Renal pelvis (tissue), 4 donors: ENCODE data around the gene HSPA4. TPM values are rescaled to one million over a fixed set of nuclear protein-coding genes. Genes with fewer than 3 reads are reported as not detected.
"Not testable (repeated sequence)": the region's sequence is repeated elsewhere in the genome, so short reads cannot be mapped to it uniquely, and the experiment has no call there.

ENCODE experiments used
- DNase-seq: peaks from one replicate; pipeline ENCODE4 v3.0.0-alpha.2; 2013
- polyA plus RNA-seq, 3 donors: library from polyadenylated mRNA; unstranded; fragments of 120-200 nt; gene quantifications; one replicate each; pipeline ENCODE4 v1.2.1, GENCODE V29; 2013; ENCODE audit not compliant: insufficient read length in 3 of 3

The HSPA4 gene
- polyA plus RNA-seq, 3 donors: 110 to 138 (median 131) TPM

DNA sequence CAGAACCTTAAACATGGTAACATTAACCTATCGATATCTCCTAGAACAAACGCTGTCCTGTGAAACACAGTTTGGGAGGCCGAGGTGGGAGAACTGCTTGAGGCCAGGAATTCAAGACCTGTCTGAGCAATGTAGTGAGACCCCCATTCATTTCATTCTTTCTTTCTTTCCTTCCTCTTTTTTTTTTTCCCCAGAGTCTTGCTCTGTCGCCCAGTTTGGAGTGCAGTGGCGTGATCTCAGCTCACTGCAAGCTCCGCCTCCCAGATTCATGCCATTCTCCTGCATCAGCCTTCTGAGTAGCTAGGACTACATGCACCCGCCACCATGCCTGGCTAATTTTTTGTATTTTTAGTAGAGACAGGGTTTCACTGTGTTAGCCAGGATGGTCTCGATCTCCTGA lies 5.3 kb upstream of the HSPA4 start:
- not testable (repeated sequence) for DNase-seq

DNA sequence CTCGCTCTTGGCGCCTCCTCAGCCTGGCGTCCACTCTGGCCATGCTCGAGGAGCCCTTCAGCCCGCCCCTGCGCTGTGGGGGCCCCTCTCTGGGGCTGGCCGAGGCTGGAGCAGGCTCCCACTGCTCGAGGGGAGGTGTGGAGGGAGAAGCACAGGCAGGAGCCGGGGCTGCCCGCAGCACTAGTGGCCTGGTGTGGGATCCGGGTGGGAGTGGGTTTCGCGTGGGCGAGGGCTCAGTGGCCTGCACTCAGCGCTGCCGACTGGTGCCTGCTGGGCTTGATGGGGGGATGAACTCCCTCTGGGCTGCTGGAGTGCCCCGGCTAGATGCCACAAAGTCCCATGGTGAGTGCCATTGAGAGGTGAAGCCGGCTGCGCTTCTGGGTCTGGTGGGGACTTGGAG lies 4.4 kb upstream of the HSPA4 start:
- DNase-seq: no peak

DNA sequence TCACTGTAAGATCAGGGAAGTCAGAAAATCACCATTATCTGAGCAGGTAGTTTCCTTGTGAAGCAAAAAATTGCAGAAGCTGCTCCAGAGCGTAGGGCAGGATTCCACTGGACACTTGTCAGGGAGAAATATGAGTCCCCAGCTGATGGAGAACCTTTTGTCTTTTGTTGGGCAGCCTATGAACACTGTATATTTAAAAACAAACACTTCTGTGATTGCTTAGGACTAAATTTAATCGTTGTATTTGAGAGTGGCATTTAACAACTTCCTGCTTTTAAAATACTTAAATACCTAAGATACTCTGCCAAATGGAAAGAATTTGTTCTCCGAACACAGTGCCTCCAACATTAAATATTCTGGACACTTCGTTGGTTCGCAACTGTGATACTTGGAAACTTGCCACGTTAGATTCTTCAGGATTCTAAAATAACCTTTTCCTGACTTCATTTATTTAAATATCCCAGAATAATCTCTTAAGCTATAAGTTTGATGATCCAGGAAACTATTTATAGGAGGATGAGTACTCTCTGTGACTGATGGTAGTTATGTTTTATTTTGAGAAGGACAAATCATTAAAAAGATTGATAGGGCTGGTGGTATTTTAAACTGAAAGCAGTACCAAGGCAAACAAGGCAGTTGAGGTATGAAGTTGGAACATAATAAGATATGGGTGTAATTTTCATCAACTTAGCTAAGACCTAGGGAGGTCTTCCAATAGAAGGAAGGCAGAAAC lies 2.7 kb upstream of the HSPA4 start:
- DNase-seq: no peak

DNA sequence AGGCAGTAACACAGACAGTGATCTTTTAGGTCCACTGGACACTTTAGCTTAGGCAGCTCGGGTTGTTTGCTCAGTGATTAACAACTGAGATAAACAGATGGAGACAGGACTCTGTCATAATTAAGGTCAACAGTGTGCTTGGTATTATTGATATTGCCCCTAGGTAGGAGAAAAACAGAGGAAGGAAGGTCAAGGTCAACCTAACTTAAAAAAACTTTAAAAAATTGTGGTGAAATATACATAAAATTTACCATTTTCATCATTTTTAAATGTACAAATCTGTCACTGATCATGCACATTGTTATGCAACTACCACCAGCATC lies 2.1 kb upstream of the HSPA4 start:
- DNase-seq: no peak

DNA sequence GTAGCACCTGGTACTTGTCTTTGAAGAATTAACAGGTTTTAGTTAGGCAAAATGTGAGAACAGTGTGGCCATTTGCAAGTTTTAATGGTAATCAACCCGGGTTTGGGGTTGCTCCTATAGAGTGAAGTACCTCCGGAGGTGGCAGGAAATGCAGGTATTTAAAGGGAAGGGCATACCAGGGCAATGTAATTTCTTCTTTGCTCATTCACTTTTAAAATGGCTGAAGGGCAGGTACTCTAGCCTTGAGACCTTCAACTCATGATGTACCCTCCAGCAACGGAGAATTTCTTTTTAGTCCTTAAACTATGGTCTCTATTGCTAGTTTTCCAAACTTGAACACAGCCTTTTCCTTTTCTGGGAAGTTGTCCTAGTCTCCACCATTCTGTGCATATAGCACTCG lies 1.3 kb upstream of the HSPA4 start:
- DNase-seq: no peak

DNA sequence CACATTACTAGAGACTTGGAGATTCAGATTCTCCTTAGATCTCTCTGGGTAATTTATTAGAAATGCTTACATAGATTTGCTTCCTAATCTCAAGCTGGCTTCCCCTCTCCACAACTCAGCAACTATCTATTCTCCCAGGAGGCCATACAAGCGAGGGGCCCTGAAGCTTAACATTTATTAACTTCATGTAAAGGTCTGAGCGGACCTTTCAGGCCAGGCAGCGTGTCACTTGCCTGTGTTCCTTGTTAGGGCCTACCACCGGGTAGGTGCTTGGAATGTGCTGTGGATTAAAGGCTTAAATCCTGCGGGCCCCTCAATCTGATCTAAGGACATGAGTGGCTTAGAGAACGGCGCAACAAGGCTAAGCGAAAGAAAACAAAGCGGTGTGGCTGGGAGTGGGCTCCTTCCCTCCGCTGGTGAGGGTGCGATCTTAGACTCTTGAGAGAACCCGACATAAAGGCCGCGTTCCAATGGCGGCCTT lies 712 bp upstream of the HSPA4 start:
- no peak for DNase-seq

DNA sequence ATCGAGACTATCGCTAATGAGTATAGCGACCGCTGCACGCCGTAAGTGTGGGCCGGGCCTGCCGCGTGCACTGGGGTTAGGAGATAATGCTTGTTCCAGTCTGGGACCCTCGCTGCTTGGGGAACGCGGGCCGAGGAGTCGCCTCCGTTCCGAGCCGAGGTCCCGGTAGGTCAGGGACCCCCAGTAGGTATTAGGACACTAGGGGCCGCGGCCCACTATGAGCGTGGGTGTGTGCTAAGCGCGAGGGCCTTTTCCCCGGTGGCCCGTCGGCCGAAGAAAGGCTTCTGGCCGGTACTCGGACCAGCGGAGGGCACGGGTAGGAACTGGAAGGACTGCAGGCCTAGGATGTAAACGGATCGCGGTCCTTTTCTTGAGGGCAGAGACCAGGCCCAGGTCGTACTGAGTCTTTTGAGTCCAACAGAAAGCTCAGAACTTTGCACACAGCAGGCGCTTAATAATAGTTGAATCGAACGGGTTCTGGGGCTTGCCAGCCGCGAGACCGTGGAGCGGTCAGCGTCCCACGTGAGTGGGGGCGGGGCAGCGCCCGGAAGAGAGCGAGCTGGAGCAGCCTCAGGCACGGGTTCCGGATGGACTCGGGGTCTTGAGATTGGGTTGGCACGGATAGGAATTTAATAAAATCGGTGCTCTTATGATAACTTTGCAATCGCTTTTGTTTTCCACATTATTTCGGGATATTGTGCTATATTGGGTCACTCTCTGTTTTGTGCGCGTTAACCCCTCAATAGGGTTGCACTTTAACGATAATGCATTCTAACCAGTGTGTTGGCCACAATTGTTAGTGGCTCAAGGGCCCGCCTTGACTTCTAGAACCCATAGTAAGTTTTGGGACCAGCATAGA lies 733 bp downstream of the HSPA4 start:
- peak; percentile 40 for DNase-seq

DNA sequence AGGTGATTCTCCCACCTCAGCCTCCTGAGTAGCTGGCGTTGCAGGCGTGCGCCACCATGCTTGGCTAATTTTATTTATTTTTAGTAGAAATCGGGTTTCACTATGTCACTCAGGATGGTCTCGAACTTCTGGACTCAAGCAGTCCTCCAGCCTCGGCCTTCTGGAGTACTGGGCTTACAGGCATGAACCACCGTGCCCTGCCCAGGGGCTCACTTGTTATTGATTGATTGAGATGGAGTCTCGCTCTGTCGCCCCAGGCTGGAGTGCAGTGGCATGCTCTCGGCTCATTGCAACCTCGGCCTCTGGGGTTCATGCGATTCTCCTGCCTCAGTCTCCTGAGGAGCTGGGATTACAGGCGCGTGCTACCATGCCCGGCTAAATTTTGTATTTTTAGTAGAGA lies 1.6 kb downstream of the HSPA4 start:
- DNase-seq: no peak

DNA sequence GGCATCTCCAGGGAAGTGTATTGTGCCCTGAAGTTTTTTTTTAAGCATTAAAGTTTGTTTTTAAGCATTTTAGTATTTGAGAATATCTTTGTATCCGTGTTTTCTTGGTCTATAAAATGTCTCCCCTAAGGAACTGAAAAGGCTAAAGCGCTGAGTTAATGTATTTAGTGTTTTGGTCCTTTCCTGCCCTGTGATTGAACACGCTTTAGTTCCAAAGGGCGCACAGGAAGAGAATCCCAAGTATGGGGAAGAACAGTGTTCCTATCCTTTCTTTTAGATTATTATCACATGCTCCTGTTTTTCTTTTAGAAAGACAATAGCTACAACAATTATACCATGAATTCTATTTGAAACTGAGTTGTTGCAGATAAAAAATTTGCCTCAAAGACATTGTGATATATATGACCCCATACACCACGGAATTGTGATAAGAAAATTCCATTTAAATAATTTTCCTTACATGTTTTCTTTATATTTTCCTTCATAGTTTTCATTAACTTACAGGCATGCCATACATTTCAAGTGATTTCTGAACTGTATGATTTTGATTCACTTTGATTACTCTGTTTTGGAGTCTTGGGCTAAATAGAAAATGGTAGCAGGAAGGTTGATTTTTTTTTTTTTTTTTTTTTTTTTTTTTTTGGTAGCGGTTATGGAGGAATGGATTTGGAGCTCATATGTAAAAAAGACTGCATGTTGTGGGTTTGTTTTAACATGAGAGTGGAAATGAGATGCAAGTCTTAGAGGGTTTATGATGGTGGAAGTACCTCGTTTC lies 3.1 kb downstream of the HSPA4 start:
- no peak for DNase-seq

DNA sequence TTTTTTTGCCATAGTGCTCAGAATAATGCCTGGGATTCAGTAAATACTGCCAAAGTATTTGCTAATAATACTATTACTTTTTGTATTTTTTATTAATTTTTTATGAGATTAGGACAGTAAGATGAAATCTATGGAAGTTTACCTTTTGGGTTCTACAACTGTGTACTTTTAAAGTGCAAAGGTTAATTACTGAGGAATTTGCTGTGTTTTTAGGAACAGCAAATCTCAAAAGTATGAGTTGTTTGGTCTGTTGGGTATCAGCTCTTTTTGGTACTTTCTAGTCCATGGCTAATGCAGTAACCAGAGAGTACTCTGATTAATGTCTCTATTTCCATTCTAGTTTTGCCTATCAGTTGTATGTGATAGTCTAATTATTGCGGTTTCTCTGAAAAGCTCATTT lies 5.1 kb downstream of the HSPA4 start:
- no peak for DNase-seq

DNA sequence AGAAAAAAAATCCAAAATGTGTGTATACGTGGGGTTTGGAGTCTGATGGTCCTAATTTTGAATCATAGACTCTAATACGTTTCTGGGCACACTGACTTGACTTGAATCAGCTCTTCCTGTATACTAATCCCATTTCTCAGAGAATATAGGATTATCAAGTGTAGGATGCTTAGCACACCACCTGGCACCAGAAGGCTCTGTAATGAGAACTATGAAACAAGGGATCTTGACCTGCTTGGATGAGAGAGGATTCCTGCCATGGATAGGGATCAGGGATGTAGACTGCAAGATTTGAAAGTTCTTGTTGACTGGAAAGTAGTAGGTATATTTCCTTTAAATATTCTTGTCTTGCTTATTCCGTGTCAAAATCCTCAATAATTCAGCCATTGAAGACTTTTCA lies 7.8 kb downstream of the HSPA4 start:
- DNase-seq: no peak

DNA sequence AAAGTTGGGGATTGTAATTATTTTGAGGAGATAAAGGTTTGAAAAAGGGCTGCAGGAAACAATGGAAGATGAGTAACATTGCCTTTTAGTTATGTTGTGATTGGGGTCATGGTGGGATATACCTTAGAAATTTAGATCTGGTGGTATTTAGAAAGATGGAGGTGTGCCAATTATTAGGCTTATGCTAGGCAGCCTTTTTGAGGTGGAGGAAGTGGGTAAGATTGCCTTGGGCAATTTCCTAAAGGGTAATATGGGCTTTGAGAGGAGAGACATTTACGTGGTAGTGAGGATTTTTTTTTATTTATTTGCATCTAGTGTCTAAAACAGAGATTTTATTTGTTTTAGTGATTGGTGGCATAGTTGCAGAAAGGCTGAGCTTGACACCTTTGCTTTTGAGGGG lies 10.5 kb downstream of the HSPA4 start:
- DNase-seq: no peak

DNA sequence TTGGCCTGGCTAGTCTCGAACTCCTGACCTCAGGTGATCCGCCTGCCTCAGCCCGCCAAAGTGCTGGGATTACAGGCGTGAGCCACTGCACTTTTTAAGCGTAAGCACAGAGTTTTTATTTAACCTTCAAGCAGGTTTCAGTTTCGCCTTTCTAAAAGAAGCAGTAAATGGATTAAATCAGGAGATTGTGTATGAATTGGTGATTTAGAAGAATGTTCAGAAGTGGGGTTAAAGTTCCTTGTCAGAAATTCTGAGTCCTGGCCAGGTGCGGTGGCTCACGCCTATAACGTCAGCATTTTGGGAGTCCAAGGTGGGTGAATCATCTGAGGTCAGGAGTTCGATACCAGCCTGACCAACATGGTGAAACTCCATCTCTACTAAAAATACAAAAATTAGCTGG lies 12.2 kb downstream of the HSPA4 start:
- no peak for DNase-seq

DNA sequence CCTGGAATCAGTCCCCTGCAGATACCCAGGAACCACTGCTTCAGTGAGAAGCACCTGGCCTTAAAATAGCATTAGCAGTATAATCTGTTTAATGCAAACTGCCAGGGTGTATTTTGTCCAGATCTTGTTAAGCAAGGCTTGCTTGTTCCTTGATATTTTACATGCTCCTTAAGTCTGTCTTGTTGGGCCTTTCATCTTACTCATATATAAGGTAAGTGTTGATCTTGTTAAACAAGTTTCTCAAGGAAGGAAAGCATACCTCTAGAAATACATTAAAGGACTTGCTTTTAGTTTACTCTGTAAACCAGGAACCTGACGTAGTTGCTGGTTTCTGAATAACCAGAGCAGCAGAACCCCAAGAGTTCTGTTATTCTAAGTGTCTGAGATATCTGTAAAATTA lies 13.7 kb downstream of the HSPA4 start:
- DNase-seq: no peak

DNA sequence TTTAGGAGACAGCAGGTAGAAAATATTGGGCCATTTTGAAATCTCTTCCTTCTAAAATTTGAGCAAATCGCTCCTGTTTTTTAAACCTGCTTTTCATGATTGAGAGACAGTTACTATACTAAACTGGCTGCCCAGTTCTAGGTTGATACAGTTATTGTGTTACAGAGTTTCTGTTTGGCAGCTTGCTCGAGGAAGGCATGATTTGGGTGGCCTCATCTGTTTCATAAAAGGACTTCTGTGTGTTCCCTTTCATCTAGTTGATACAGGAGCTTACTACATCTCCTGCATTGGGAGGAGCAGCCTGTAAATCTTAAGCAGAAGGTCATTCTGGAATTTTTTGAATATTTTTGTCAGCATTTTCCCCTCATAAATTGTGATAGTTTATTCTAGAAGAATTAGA lies 14.2 kb downstream of the HSPA4 start:
- no peak for DNase-seq

DNA sequence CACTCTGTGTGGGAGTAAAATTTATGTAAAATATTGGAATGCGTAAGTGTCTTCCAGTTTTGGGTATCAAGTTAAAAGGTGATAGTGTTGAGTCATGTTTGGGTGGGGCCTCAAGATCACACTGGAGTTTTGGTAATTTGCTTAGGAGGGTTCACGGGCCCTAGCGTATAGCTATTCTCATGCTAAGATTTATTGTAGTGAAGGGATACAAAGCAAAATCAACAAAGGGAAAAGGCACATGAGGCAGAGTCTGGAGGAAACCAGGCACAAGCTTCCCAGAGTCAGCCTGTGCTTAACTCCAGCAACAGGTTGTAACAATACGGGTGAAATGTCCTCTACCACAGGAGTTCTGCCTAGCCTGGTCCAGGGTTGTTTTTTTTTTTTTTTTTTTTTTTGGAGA lies 20.2 kb downstream of the HSPA4 start:
- DNase-seq: no peak

DNA sequence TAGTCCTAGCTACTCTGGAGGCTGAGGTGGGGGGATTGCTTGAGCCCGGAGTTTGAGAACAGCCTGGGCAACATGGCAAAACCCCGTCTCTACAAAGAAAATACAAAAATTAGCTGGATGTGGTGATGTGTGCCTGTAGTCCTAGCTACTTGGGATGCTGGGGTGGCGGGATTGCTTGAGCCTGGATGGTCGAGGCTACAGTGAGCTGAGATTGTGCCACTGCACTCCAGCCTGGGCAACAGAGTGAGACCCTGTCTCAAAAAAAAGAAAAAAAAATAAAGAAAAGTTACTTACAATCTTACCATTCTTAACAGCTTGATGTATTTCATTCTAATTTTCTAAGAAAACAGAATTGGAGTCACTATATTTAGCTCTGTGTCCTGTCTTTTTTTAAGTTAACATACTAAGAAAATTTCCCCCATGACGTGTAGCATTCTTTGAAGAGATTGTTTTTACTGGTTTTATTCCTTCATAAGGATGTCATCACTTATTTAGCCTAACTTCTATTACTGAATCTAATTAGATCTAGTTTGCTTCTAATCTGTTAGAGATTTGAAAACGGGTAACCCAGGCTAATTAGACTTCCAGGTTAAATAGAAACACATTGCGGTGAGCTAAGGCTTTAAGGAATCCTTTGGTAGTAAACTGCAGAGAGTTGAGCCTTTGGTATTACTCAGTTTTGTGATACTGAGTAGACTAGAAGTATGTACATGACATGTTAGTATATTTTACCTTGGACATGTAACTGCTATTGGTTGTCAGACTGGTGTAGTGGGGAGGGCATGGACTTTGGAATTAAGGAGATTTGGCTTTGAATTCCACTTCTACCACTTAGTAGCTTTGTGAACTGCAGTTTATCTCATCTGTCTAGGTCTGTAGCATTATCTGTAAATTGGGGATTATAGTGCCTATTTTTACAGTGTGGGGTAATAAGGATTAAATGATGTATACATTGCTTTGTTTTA lies 24.0 kb downstream of the HSPA4 start:
- DNase-seq: no peak

DNA sequence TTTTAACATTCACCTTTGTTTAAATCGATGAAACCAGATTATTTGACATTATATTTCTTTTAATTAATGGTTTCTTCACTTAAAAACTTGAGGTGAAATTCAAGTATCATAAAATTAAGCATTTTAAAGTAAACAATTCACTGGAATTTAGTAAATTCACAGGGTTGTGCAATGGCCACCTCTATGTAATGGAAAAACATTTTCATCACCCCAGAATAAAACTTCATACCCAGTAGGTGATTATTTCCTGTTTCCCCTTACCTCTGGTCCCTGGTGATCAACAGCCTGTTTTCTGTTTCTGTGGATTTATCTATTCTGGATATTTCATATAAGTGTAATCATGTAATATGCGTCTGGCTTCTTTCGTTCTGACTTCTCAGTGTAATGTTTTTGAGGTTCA lies 27.2 kb downstream of the HSPA4 start:
- no peak for DNase-seq

DNA sequence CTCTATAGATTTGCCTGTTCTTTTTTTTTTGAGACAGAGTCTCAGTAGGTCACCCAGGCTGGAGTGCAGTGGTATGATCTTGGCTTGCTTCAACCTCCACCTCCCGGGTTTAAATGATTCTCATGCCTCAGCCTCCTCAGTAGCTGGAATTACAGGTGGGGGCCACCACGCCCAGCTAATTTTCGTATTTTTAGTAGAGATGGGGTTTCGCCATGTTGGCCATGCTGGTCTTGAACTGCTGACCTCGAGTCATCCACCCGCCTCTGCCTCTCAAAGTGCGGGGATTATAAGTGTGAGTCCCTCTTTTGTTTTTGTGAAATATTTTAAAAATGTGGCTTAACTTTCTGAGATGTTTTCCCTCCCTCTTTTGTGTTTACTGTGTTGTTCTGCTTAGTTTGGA lies 29.2 kb downstream of the HSPA4 start:
- no peak for DNase-seq

DNA sequence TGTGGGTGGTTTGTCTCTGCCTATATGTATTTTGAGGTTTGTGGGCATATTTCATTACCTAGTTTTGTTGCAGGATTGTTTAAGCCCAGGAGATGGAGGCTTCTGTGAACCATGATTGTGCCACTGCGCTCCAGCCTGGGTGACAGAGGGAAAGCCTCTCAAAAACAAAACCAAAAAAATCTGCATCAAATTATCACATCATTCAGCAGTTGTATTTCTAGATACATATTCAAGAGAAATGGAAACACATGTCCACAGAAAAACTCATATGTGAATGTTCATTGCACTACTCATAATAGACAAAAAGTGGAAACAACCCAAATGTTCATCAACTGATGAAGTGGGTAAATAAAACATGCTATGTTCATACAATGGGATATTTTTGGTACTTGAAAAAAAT lies 29.9 kb downstream of the HSPA4 start:
- DNase-seq: no peak

DNA sequence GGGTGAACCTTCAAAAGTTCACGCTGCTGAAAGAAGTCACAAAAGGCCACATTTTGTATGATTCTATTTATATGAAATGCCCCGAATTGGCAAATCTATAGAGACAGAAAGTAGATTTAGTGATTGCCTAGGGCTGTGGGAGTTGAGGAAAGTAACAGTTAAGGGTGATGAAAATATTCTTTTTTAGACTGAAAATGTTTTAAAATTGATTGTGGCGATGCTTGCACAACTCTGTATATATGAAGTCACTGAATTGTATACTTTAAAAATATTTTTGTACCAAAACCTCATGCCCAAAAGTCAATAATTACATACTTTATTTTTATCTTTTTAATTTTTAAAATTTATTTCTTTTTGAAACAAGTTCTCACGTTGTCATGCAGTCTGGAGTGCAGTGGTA lies 30.3 kb downstream of the HSPA4 start:
- DNase-seq: no peak

DNA sequence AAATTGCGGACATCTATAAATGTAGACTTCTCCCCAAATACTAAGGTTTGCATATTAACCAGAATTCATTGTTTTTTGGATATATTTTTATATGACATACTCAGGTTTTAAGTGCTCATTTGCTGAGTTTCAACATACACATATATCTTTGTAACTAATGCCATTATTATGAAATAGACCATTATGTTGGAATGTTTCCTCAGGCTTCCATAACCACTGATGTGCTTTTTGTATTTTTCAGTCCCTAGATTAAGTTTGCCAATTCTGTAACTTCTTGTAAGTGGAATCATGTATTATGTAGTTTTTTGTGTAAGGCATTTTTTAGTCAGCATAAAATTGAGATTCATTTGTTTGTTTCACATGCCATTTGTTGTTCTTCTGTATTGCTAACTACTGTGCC lies 32.1 kb downstream of the HSPA4 start:
- no peak for DNase-seq
